Activated gamma-delta T cell treated with Interleukin-2 at 50 U/mL for 16 hours (primary cell): ENCODE measurements around the gene SPANXA1.
"Not testable (repeated sequence)": the region's sequence is repeated elsewhere in the genome, so short reads cannot be mapped to it uniquely, and the experiment has no call there.

Experiments
- DNase-seq: peaks from one replicate; pipeline ENCODE4 v3.0.0-alpha.2; 2020

SPANXA1 gene

DNA sequence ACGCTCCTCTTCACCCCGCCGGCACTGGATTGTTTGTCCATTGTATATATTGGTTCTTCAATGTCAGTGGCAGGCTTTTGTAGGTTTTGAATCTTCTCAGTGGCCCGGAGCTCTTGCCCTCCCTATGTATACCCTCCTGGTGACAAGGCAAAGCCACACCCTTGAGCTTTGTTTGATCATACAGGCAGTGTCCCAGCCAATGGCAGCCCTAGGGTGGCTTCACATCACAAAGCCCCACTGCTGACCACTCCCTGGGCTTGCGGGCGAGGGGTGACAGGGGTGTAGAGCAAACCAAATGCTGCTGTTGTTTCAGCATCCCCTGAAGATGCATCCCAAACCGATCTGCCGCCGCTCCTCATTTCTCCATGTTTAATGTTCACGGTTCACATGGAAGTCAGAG is at the start of gene SPANXA1:
Gene SPANXA1, minus strand, starts transcription at position 101 of the 400 bp plus-strand sequence. Its CDS starts 60 bp downstream, at position 41.
- DNase-seq, result not testable (repeated sequence)

- no peak for DNase-seq
These were observed 47.6 kb upstream of the SPANXA1 start for GRCh38 chrX:141632124-141632523.

DNA sequence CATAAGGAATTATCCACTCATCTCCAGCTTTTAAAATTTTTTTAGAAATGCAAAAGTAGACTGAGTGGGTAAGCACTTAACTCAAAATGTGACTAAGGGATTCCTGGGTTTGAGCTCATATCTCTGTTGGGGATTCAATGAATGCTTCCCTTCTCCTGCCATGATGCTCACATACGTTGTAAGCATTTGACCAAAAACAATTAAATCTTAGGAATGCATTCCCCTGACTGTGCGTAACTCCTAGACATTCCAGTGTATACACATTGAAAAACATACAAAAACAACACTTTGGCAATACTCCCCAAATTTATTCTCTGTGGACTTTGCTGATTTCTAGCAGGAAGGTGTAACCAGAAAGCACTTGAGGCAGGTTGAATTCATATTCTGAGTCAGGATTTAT is 34.8 kb upstream of the SPANXA1 start:
- no peak for DNase-seq

- no peak for DNase-seq
These were observed 24.6 kb upstream of the SPANXA1 start for GRCh38 chrX:141609111-141609510.

GRCh38 chrX:141589408-141589807 is 4.9 kb upstream of the SPANXA1 start, which contains the start of gene SPANXA2:
Gene SPANXA2, plus strand, starts transcription at chrX:141589708. Its CDS starts 60 bp downstream, at chrX:141589768.
- not testable (repeated sequence) for DNase-seq

DNA sequence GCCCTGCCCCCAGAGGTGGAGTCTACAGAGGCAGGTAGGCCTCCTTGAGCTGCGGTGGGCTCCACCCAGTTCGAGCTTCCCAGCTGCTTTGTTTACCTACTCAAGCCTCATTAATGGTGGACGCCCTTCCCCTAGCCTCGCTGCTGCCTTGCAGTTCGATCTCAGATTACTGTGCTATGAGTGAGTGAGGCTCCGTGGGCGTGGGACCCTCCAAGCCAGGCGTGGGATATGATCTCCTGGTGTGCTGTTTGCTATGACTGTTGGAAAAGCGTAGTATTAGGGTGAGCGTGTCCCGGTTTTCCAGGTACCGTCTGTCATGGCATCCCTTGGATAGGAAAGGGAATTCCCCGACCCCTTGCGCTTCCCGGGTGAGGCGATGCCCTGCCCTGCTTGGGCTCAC is 42.0 kb downstream of the SPANXA1 start:
- DNase-seq, result not testable (repeated sequence)
